Inflammatory macrophage (primary cell): ENCODE measurements around the gene GRB14.

ENCODE experiments used
- DNase-seq, 2 donors: peaks; one replicate each; pipeline ENCODE4 v3.0.0-alpha.2; 2020 to 2022

The GRB14 gene

GRCh38 chr2:164613321-164613982 lies 7.8 kb downstream of the GRB14 start:
- no peak for DNase-seq

GRCh38 chr2:164609790-164610189 lies 11.5 kb downstream of the GRB14 start:
- no peak for DNase-seq

GRCh38 chr2:164606557-164606956 lies 14.7 kb downstream of the GRB14 start:
- DNase-seq = no peak

- DNase-seq = no peak
These were observed 16.0 kb downstream of the GRB14 start for GRCh38 chr2:164605295-164605694.

- DNase-seq = no peak
These were observed 20.5 kb downstream of the GRB14 start for GRCh38 chr2:164600763-164601162.

- peak; percentile 62 to 78 for DNase-seq
These were observed 21.2 kb downstream of the GRB14 start for GRCh38 chr2:164599954-164600589.

GRCh38 chr2:164597983-164598382 lies 23.3 kb downstream of the GRB14 start:
- DNase-seq = peak; percentile 13 to 40

GRCh38 chr2:164595031-164595430 lies 26.3 kb downstream of the GRB14 start:
- DNase-seq = no peak

GRCh38 chr2:164593959-164594358 lies 27.3 kb downstream of the GRB14 start:
- DNase-seq = no peak

- DNase-seq = no peak
These were observed 27.7 kb downstream of the GRB14 start for GRCh38 chr2:164593541-164593940.

GRCh38 chr2:164589522-164589921 lies 31.8 kb downstream of the GRB14 start:
- DNase-seq = no peak

GRCh38 chr2:164581050-164581449 lies 40.2 kb downstream of the GRB14 start:
- DNase-seq = no peak

GRCh38 chr2:164574931-164575330 lies 46.4 kb downstream of the GRB14 start:
- DNase-seq = no peak

GRCh38 chr2:164570475-164570874 lies 50.8 kb downstream of the GRB14 start:
- DNase-seq = no peak

GRCh38 chr2:164569378-164569777 lies 51.9 kb downstream of the GRB14 start:
- no peak for DNase-seq

GRCh38 chr2:164568317-164568716 lies 53.0 kb downstream of the GRB14 start:
- DNase-seq = no peak

GRCh38 chr2:164567335-164567989 lies 53.8 kb downstream of the GRB14 start:
- DNase-seq = no peak

- no peak for DNase-seq
These were observed 55.9 kb downstream of the GRB14 start for GRCh38 chr2:164565359-164565758.

GRCh38 chr2:164562666-164563065 lies 58.6 kb downstream of the GRB14 start:
- no peak for DNase-seq

- no peak for DNase-seq
These were observed 59.3 kb downstream of the GRB14 start for GRCh38 chr2:164561991-164562390.

GRCh38 chr2:164561416-164561815 lies 59.9 kb downstream of the GRB14 start:
- DNase-seq = no peak

GRCh38 chr2:164560902-164561301 lies 60.4 kb downstream of the GRB14 start:
- no peak for DNase-seq

- DNase-seq = peak; percentile 17 to 21
These were observed 61.0 kb downstream of the GRB14 start for GRCh38 chr2:164560181-164560792.

GRCh38 chr2:164558450-164558849 lies 62.8 kb downstream of the GRB14 start:
- DNase-seq = no peak
